GM21381 (cell line): ENCODE results near the gene USP10.
A peak's percentile ranks its signal among the peaks of the same experiment; 100 is the strongest.
"Not testable (repeated sequence)": the region's sequence is repeated elsewhere in the genome, so short reads cannot be mapped to it uniquely, and the experiment has no call there.

ENCODE experiments used
- ATAC-seq: cut with Tn5 transposase; IDR thresholded peaks from one replicate; pipeline ENCODE4 v1.9.1; 2021; ENCODE audit warnings: mild to moderate bottlenecking, moderate library complexity; ENCODE audit not compliant: unreplicated experiment

USP10 gene

GRCh38 chr16:84724606-84725309 lies 25.0 kb downstream of the USP10 start:
- ATAC-seq = no peak

DNA sequence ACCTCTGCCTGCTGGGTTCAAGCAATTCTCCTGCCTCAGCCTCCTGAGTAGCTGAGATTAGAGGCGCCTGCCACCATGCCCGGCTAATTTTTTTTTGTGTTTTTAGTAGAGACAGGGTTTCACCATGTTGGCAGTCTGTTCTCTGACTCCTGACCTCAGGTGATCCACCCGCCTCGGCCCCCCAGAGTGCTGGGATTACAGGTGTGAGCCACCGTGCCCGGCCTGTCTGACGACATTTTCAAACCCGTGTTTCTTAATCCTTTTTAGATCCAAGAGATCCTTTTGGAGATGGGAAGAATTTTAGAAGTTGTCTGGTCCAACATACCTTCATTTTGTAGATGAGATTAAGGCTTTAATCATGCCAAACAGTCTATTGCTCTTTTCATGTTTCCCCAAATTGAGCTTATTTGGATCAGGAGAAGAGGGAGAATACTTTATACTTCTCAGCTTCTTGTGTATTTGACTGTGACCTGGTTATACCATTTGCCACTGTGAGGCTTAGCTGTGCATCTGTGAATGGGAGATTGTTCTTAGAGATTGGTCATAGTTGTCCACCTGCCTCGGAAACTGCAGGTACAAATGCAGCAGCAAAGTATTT lies 25.8 kb downstream of the USP10 start:
- ATAC-seq = no peak

- peak; percentile 36 for ATAC-seq
Observed at GRCh38 chr16:84726079-84726668, 26.4 kb downstream of the USP10 start.

- ATAC-seq = peak; percentile 45
Observed at GRCh38 chr16:84726669-84727467, 27.1 kb downstream of the USP10 start.

- no peak for ATAC-seq
Observed at GRCh38 chr16:84728853-84729424, 29.1 kb downstream of the USP10 start.

- no peak for ATAC-seq
Observed at GRCh38 chr16:84729716-84730320, 30.0 kb downstream of the USP10 start.

DNA sequence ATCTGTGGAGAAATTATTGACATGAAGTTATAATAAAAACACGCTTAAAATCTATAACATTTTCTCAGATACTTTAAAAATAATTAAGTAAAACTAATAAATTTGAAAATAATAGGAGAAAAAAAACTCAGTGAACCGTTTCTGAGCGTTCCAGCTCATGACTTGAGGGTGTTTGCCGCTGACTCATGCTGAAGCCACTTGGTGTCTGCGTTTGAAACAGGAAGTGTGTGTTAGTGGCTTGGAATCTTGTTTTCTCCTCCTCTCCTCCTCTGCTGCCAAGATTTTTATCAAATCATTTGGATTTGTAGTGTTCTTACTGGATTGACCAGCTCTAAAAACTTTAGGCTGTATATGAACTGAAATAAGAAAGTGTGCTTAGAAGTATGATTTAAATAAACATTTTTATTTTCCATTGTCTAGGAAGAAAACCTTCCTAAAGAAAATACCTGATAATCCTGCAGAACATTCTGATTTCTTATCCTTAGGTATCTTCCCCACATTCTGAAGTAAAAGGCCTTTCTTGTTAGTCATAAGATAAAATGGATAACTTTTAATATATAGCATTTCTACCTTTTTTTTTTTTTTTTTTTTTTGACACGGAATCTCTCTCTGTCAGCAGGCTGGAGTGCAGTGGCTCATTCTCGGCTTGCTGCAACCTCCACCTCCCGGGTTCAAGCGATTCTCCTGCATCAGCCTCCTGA lies 30.8 kb downstream of the USP10 start:
- ATAC-seq = no peak

DNA sequence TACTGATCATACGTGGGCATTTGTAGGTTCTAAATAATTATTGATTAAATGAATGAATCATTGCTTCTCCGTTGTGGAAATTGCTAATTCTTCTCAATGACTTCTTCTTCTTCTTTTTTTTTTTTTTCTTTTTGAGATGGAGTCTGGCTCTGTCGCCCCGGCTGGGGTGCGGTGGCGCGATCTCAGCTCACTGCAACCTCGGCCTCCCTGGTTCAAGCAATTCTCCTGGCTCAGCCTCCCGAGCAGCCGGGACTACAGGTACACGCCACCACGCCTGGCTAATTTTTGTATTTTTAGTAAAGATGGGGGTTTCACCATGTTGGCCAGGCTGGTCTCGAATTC lies 32.5 kb downstream of the USP10 start:
- ATAC-seq = not testable (repeated sequence)

DNA sequence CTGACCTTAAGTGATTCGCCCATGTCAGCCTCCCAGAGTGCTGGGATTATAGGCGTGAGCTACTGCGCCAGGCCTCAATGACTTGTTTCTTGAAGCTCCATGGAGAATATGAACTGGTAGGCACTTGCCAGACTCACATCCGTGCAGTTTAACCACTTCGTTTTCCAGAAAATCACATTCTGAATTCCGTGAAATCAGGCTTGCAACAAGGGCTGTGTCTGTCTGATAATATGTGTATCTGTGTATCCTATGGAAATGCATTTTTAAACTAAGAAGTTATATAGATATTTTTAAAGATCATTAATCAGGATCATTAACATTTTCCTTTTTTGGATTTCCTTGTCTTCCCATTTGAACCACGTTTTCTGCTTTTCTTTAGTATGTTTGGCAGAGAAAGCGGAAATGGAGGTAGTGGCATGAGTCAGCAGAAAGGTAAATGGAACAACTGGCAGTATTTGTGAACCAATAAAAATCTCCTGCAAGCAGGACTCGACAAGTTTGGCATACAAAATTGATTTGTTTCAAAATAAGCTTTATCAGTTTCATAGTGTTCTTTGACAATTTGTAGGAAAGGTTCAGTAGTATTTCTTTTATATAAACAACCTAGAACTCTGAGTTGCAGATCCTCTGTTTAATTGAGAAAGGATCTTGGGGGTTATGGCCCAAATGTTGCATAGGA lies 33.0 kb downstream of the USP10 start:
- no peak for ATAC-seq

DNA sequence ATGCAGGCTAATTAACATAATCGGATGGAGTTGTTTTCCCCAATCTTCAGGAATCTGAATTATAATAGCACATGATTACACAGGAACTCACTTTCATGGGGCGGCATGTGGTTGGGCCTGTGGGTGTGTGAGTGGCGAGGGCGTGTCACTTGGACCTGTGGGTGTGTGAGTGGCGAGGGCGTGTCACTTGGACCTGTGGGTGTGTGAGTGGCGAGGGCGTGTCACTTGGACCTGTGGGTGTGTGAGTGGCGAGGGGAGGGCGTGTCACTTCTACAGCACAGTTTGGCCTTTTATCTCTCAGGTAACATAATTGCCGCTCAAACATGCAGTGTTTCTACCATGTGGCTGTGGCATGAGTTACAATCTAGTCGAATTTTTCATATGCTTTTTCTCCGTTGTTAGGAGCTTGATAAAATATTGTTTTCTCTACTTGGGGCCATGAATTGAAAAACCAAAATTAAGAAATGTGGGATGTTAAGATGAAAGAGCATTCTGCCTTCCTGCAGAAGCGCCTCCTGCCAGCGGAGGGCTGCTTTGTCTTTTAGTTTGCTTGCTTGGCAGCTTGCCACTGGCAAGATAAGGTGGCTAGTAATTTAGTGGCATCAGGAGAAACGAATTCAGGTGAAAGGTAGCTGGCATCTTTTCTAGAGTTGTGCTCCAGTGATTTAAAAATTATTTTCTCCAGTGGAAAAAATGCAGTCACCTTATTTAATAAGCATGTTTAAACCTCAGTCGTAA lies 36.2 kb downstream of the USP10 start:
- no peak for ATAC-seq

- ATAC-seq = no peak
Observed at GRCh38 chr16:84737192-84738011, 37.6 kb downstream of the USP10 start.

- ATAC-seq = peak; percentile 65
Observed at GRCh38 chr16:84738255-84739038, 38.6 kb downstream of the USP10 start.

- no peak for ATAC-seq
Observed at GRCh38 chr16:84739349-84740124, 39.7 kb downstream of the USP10 start.

DNA sequence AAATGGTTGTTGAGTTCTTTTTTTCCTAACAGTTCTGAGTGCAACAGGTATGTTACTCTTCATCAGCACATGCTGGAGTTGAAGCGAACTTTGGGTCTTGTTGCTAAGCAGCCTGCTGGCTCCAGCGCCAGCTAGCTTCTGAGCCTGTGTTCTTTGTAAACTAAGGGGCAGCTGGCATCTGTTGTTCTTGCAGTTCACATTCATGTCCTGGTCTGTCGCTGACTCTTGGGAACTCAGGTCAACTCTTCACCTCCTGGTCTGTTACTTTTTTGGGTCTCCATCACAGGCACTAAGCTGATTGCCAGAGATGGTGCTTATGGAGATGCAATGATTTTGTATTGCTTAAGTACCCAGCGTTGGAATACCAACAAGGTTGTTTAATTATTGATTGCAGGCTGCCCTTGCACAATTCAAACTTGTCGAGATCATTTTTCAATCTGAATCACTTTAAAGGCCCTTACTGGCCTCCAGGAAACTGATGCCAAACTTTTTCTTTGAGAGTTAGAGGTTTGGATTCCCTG lies 40.9 kb downstream of the USP10 start:
- ATAC-seq = no peak

DNA sequence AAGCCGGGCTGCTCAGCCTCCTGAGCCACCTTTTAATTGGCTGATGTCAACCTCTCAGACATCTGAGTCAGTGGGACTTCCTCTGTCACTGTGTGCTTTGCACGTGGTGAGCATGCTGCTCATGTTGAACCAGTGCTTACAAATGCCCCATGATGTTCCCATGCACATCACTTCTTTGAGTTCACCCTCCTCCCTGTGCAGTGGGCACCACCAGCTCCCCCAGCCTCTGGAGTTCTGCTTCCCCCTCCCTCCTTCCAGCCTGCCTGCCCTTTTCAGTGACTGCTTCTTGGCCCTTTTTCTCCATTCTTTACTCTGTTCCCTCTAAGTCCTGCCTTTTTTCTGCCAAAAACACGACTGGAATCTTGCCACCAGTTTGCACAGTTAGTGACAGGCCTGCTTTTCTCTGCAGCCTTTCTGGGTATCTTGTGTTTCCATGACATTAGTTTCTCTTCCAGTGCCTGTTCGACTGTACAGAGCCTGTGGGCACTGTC lies 41.6 kb downstream of the USP10 start:
- no peak for ATAC-seq

GRCh38 chr16:84742641-84743092 lies 42.9 kb downstream of the USP10 start:
- no peak for ATAC-seq
